ENCODE results near the gene OPA3.

Gene OPA3

DNA sequence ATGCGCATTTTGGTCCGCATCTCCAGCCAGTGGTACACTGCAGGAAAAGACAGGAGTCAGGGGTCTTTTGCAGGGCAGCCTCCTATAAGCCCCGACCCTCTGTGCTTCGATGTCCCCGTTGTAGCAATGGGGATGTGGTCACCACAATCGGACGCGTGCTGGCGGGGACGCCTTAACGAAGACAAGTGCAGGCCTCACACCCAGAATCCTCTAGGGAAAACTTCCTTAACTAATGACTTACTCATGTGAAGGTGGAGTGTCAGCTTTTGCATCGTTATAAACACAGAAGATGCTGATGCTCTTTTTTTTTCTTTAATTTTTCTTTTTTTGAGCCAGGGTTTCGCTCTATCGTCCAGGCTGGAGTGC lies 55.2 kb downstream of the OPA3 start:
- no peak for DNase-seq
- no peak overlapping the region for H3K27ac Mint-ChIP-seq
- H3K4me1 Mint-ChIP-seq, result peaks cover 21% of the 10 kb centered on the region
- peak overlapping the region; percentile 75 for H3K4me3 Mint-ChIP-seq
- H3K27me3 Mint-ChIP-seq (ENCODE audit: low read depth, poor library complexity), result peaks cover 49% of the 10 kb centered on the region
- H3K36me3 Mint-ChIP-seq (ENCODE audit: low read depth), result peaks cover 27% of the 10 kb centered on the region
- TF ChIP-seq, protein P1, sequence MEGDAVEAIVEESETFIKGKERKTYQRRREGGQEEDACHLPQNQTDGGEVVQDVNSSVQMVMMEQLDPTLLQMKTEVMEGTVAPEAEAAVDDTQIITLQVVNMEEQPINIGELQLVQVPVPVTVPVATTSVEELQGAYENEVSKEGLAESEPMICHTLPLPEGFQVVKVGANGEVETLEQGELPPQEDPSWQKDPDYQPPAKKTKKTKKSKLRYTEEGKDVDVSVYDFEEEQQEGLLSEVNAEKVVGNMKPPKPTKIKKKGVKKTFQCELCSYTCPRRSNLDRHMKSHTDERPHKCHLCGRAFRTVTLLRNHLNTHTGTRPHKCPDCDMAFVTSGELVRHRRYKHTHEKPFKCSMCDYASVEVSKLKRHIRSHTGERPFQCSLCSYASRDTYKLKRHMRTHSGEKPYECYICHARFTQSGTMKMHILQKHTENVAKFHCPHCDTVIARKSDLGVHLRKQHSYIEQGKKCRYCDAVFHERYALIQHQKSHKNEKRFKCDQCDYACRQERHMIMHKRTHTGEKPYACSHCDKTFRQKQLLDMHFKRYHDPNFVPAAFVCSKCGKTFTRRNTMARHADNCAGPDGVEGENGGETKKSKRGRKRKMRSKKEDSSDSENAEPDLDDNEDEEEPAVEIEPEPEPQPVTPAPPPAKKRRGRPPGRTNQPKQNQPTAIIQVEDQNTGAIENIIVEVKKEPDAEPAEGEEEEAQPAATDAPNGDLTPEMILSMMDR (IDR thresholded peaks at IDR 0.05), result no peak
- peaks cover 17% of the 10 kb centered on the region for H3K9me3 Mint-ChIP-seq

- H3K36me3 Mint-ChIP-seq (ENCODE audit: low read depth), result peaks cover 30% of the 10 kb centered on the region
- TF ChIP-seq, protein P1 (IDR thresholded peaks at IDR 0.05), result no peak
- peaks cover 49% of the 10 kb centered on the region for H3K27me3 Mint-ChIP-seq (ENCODE audit: low read depth, poor library complexity)
- H3K27ac Mint-ChIP-seq, result no peak overlapping the region
- H3K4me3 Mint-ChIP-seq, result peak overlapping the region; percentile 77
- DNase-seq, result peak; percentile 45
- H3K9me3 Mint-ChIP-seq, result peaks cover 17% of the 10 kb centered on the region
- peaks cover 23% of the 10 kb centered on the region for H3K4me1 Mint-ChIP-seq
These were observed 55.7 kb downstream of the OPA3 start for GRCh38 chr19:45528744-45529419.

GRCh38 chr19:45528149-45528743 lies 56.4 kb downstream of the OPA3 start:
- Mint-ChIP-seq H3K9me3 (peaks cover 17% of the 10 kb centered on the region), H3K36me3 (ENCODE audit: low read depth) (peaks cover 33% of the 10 kb centered on the region), H3K27ac (no peak overlapping the region), H3K4me1 (peaks cover 25% of the 10 kb centered on the region), H3K27me3 (ENCODE audit: low read depth, poor library complexity) (peaks cover 49% of the 10 kb centered on the region), H3K4me3 (peak overlapping the region; percentile 77)
- TF ChIP-seq, protein P1 (IDR thresholded peaks at IDR 0.05), result no peak
- no peak for DNase-seq

DNA sequence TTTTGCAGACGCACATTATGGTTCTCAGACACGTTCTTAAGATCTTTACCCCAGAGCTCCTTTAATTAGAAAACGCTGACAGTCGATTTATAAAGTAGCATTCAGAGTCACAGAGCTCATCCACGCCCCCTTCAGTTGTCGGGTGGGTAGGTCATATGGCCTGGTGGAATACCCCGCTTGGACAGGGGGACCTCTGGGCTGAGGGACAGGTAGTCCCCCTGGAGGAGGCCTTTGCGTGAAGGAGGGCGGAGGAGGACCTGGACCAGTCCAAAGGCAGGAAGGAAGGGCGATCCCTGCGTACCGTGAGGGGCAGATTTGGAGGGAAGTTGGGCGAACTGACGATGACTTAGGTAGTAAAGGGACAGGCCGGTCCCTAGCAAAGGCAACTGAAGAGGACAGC lies 56.9 kb downstream of the OPA3 start:
- no peak for DNase-seq
- H3K36me3 Mint-ChIP-seq (ENCODE audit: low read depth), result peaks cover 33% of the 10 kb centered on the region
- peaks cover 17% of the 10 kb centered on the region for H3K9me3 Mint-ChIP-seq
- H3K4me3 Mint-ChIP-seq, result peak overlapping the region; percentile 77
- peaks cover 25% of the 10 kb centered on the region for H3K4me1 Mint-ChIP-seq
- no peak overlapping the region for H3K27ac Mint-ChIP-seq
- TF ChIP-seq, protein P1 (IDR thresholded peaks at IDR 0.05), result no peak
- H3K27me3 Mint-ChIP-seq (ENCODE audit: low read depth, poor library complexity), result peaks cover 49% of the 10 kb centered on the region

DNA sequence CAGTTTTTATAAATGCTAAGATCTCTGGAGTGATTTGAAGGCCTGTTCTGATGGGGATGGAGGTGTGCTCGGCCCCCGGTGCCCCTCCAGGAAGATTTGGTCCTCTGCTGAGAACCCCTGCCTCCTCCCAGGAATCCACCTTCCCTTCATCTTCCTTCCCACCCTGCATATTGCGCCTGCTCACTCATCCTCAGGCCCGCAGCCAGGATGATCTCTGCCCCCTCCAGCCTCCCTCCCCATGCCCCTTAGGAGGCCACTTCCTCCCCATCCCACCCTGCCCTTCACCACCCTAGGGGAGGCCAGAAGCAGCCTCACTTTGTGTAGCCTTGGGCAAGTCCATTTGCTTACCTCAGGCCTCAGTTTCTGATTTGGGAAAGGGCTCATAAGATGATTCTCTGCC lies 57.6 kb downstream of the OPA3 start:
- DNase-seq, result no peak
- Mint-ChIP-seq H3K27me3 (ENCODE audit: low read depth, poor library complexity) (peaks cover 47% of the 10 kb centered on the region), H3K4me3 (no peak overlapping the region), H3K36me3 (ENCODE audit: low read depth) (peaks cover 27% of the 10 kb centered on the region), H3K9me3 (peaks cover 11% of the 10 kb centered on the region), H3K27ac (no peak overlapping the region), H3K4me1 (peaks cover 26% of the 10 kb centered on the region)
- TF ChIP-seq, protein P1 (IDR thresholded peaks at IDR 0.05), result no peak

DNA sequence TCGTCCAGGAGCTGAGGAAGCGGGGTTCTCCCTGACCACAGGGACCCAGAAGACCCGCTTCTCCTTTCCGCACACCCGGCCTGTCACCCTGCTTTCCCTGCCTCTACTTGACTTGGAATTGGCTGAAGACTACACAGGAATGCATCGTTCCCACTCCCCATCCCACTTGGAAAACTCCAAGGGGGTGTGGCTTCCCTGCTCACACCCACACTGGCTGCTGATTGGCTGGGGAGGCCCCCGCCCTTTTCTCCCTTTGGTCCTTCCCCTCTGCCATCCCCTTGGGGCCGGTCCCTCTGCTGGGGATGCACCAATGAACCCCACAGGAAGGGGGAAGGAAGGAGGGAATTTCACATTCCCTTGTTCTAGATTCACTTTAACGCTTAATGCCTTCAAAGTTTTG lies 58.5 kb downstream of the OPA3 start:
- TF ChIP-seq, protein P1 (IDR thresholded peaks at IDR 0.05), result no peak
- no peak overlapping the region for H3K4me3 Mint-ChIP-seq
- peak; percentile 77 for DNase-seq

More for the DNA sequence above, 58.5 kb downstream of the OPA3 start:
- H3K9me3 Mint-ChIP-seq, result peaks cover 2% of the 10 kb centered on the region
- H3K36me3 Mint-ChIP-seq (ENCODE audit: low read depth), result peaks cover 21% of the 10 kb centered on the region
- no peak overlapping the region for H3K27ac Mint-ChIP-seq
- peaks cover 28% of the 10 kb centered on the region for H3K4me1 Mint-ChIP-seq
- H3K27me3 Mint-ChIP-seq (ENCODE audit: low read depth, poor library complexity), result peaks cover 39% of the 10 kb centered on the region
